PC-3 (cell line): ENCODE data around the gene SAMSN1. TPM values are rescaled to one million over a fixed set of nuclear protein-coding genes. Genes with fewer than 3 reads are reported as not detected.

Experiments used
- ATAC-seq: fragments of 200-7000 bp; cut with Tn5 transposase; 2 replicates; pipeline ENCODE4 v1.9.1; 2020; ENCODE audit warnings: mild to moderate bottlenecking, moderate library complexity
- BruUV-seq: library from RNA; stranded (reverse); fragments of 400-500 nt; replicated peaks from 2 replicates; lab custom pipeline; 2021; lab: Mats Ljungman, UMichigan
- CTCF ChIA-PET: fragments of 300-600 bp; sonication (Branson Sonifier 250); formaldehyde crosslinking; loops from one replicate; lab custom pipeline; 2022; ENCODE audit warnings: antibody characterized with exemption; lab: Charles Lee
- POLR2A ChIA-PET: fragments of 300-600 bp; sonication (Branson Sonifier 250); formaldehyde crosslinking; loops from one replicate; lab custom pipeline; 2022; ENCODE audit warnings: antibody characterized with exemption; ENCODE audit not compliant: unreplicated experiment; lab: Charles Lee
- DNase-seq: peaks from one replicate; pipeline ENCODE4 v3.0.0-alpha.2; 2015
- H2AFZ ChIP-seq: fragments of 300-600 bp; sonication (generic); 2 replicates; pipeline ENCODE4 v1.6.0; 2016; ENCODE audit warnings: antibody characterized with exemption, low read length
- H3F3A ChIP-seq: fragments of 300-600 bp; sonication (generic); one replicate; pipeline ENCODE4 v1.6.0; 2017; ENCODE audit warnings: antibody characterized with exemption, low read length, control low read depth, mild to moderate bottlenecking; ENCODE audit not compliant: unreplicated experiment
- H3K27ac ChIP-seq: fragments of 300-600 bp; sonication (generic); 2 replicates; pipeline ENCODE4 v1.5.1; 2016; ENCODE audit warnings: mild to moderate bottlenecking, low read length
- H3K27me3 ChIP-seq: fragments of 300-600 bp; sonication (generic); 2 replicates; pipeline ENCODE4 v1.6.1; 2016; ENCODE audit warnings: low read length, mixed read lengths
- H3K36me3 ChIP-seq: fragments of 300-600 bp; sonication (generic); 2 replicates; pipeline ENCODE4 v1.6.1; 2016; ENCODE audit warnings: low read depth, mixed run types, low read length, mixed read lengths
- H3K4me1 ChIP-seq: fragments of 300-600 bp; sonication (generic); 2 replicates; pipeline ENCODE4 v1.5.1; 2016; ENCODE audit warnings: low read length; ENCODE audit not compliant: insufficient read depth
- H3K4me2 ChIP-seq: fragments of 300-600 bp; sonication (generic); 2 replicates; pipeline ENCODE4 v1.6.0; 2016; ENCODE audit warnings: low read length
- H3K4me3 ChIP-seq: fragments of 300-600 bp; sonication (generic); 2 replicates; pipeline ENCODE4 v1.5.1; 2016; ENCODE audit warnings: mild to moderate bottlenecking, low read length, mixed read lengths
- H3K79me2 ChIP-seq: fragments of 300-600 bp; sonication (generic); 2 replicates; pipeline ENCODE4 v1.6.1; 2017; ENCODE audit warnings: low read length, mixed read lengths
- H3K9ac ChIP-seq: fragments of 300-600 bp; sonication (generic); 2 replicates; pipeline ENCODE4 v1.6.0; 2016; ENCODE audit warnings: mild to moderate bottlenecking, low read length
- H3K9me2 ChIP-seq: fragments of 300-600 bp; sonication (generic); replicated peaks from 2 replicates; pipeline ENCODE4 v1.6.1; 2016; ENCODE audit warnings: mixed run types, low read length, mixed read lengths
- H3K9me3 ChIP-seq: fragments of 300-600 bp; sonication (generic); 2 replicates; pipeline ENCODE4 v1.6.1; 2016; ENCODE audit warnings: low read length, mixed read lengths
- H4K20me1 ChIP-seq: fragments of 300-600 bp; sonication (generic); 2 replicates; pipeline ENCODE4 v1.6.1; 2016; ENCODE audit warnings: low read length, mixed read lengths
- CTCF ChIP-seq: fragments of 300-600 bp; sonication (generic); conservative IDR thresholded peaks from 2 replicates; pipeline ENCODE4 v1.5.1; 2017; ENCODE audit warnings: antibody characterized with exemption, low read depth, mild to moderate bottlenecking, low read length
- EZH2 ChIP-seq: fragments of 300-600 bp; sonication (generic); IDR thresholded peaks from one replicate; pipeline ENCODE4 v1.6.1; 2017; ENCODE audit warnings: antibody characterized with exemption, mild to moderate bottlenecking, low read length; ENCODE audit not compliant: unreplicated experiment
- EZH2phosphoT487 ChIP-seq: fragments of 300-600 bp; sonication (generic); IDR thresholded peaks from 2 replicates; pipeline ENCODE4 v1.6.1; 2018; ENCODE audit warnings: mild to moderate bottlenecking, antibody characterized with exemption, low read length, borderline replicate concordance
- intact Hi-C: fragments of 100-400 bp; cut with micrococcal nuclease; formaldehyde crosslinking; loops from 2 replicates; pipeline ENCODE4 v1.9.0; 2023
- total RNA-seq: library from RNA; depleted of rRNA; stranded (reverse); fragments of >200 nt; gene quantifications from 2 replicates; pipeline ENCODE4 v1.2.3, GENCODE V29; 2014

Gene SAMSN1
- total RNA-seq, 1 experiment from 2014 or later = not detected

DNA sequence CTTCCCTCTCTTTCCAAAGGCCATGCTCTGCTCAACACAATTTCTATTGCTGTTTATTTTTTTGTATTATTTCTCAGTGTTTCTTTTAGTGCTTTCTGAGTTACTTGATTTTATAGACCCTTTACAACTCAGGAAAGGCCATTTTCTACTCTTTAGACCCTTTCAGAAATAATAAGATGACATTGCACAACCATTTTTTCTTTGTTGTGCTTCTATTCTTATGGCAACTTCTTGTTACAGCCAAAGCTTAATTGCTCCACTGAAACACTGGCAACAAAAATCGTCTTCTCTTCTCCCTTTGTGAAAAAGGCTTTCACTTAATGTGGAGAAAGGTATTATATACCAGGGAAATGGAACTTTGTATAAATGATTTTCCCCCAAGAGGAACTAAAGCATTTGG is 39.0 kb upstream of the SAMSN1 start:
- Histone ChIP-seq H3K36me3 (no peaks in the 10 kb centered on the region), H3K27ac (no peak overlapping the region), H3K4me1 (no peaks in the 10 kb centered on the region), H3K9ac (no peak overlapping the region), H3F3A (no peaks in the 10 kb centered on the region), H3K9me3 (no peaks in the 10 kb centered on the region), H3K79me2 (no peaks in the 10 kb centered on the region), H3K4me2 (no peak overlapping the region), H3K4me3 (no peak overlapping the region), H2AFZ (no peak overlapping the region), H4K20me1 (no peaks in the 10 kb centered on the region), H3K9me2 (no peaks in the 10 kb centered on the region), H3K27me3 (peaks cover 8% of the 10 kb centered on the region; the same call in 1 of the 2 replicates)
- ChIA-PET POLR2A (no interaction called here), CTCF (no interaction called here)
- BruUV-seq = no TSS peak
- no peak for DNase-seq
- ATAC-seq = no peak
- intact Hi-C loops = loop anchor here (10.0 kb wide), 1 partner anchor 130 kb away; no protein-coding TSS in a partner anchor
- TF ChIP-seq EZH2phosphoT487 = no peak
- TF ChIP-seq CTCF = no peak
- TF ChIP-seq EZH2 = no peak

- Histone ChIP-seq H3K9me2 (no peaks in the 10 kb centered on the region), H2AFZ (no peak overlapping the region), H4K20me1 (no peaks in the 10 kb centered on the region), H3K4me3 (no peak overlapping the region), H3K79me2 (no peaks in the 10 kb centered on the region), H3K36me3 (no peaks in the 10 kb centered on the region), H3K9ac (no peak overlapping the region), H3K9me3 (no peaks in the 10 kb centered on the region), H3K27me3 (peaks cover 8% of the 10 kb centered on the region; the same call in 1 of the 2 replicates), H3K4me1 (no peaks in the 10 kb centered on the region), H3F3A (no peaks in the 10 kb centered on the region), H3K27ac (no peak overlapping the region), H3K4me2 (no peak overlapping the region)
- intact Hi-C loops = loop anchor here (10.0 kb wide), 1 partner anchor 130 kb away; no protein-coding TSS in a partner anchor
- ATAC-seq (no peak), DNase-seq (no peak)
- POLR2A ChIA-PET = no interaction called here
- no TSS peak for BruUV-seq
- no peak for TF ChIP-seq CTCF
- no peak for TF ChIP-seq EZH2phosphoT487
- CTCF ChIA-PET = no interaction called here
Measured at GRCh38 chr21:14584357-14585095, 38.4 kb upstream of the SAMSN1 start.

DNA sequence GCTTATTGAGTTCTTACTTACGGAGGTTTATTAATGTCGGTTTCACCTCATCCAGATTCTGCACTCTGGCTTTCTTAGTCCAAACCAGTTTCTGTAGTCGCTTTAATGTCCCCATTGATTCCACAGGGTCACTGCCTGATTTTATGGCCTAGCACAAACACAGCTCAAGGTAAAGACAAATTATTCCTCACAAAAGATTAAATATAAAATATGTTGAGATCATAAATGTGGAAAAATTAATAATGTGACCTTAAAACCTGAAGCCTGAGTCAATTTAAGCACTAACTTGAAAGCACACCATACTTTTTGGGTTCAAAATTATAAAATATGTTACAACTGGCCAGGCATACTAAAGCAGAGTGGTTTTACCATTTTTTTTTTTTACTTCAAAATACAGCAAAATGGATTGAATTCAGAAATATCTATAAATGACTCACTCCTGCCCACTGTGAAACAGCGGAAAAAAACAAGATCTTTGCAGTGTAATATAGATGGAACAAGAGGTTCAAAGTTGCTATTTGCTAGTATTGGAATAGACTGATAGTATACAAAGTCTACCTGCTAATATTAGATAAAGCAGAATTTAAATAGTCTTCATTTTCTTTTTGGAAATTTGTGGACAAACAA is 37.6 kb upstream of the SAMSN1 start:
- H3K36me3 ChIP-seq = no peaks in the 10 kb centered on the region
- H3K9ac ChIP-seq = no peak overlapping the region
- no peak for ATAC-seq
- no peak for DNase-seq
- H3K4me1 ChIP-seq = no peaks in the 10 kb centered on the region
- peaks cover 8% of the 10 kb centered on the region; the same call in 1 of the 2 replicates for H3K27me3 ChIP-seq
- no peaks in the 10 kb centered on the region for H3K9me3 ChIP-seq
- H3K4me2 ChIP-seq = no peak overlapping the region
- no peaks in the 10 kb centered on the region for H3F3A ChIP-seq
- H3K9me2 ChIP-seq = no peaks in the 10 kb centered on the region
- no peak overlapping the region for H3K27ac ChIP-seq
- H3K79me2 ChIP-seq = no peaks in the 10 kb centered on the region
- ChIA-PET POLR2A (no interaction called here), CTCF (no interaction called here)
- H4K20me1 ChIP-seq = no peaks in the 10 kb centered on the region
- H3K4me3 ChIP-seq = no peak overlapping the region
- TF ChIP-seq EZH2 (no peak), EZH2phosphoT487 (no peak), CTCF (no peak)
- H2AFZ ChIP-seq = no peak overlapping the region
- no TSS peak for BruUV-seq
- intact Hi-C loops = loop anchor here (10.0 kb wide), 1 partner anchor 129 kb away; no protein-coding TSS in a partner anchor
